Measurements from ENCODE around the gene CAMSAP1.

DNA sequence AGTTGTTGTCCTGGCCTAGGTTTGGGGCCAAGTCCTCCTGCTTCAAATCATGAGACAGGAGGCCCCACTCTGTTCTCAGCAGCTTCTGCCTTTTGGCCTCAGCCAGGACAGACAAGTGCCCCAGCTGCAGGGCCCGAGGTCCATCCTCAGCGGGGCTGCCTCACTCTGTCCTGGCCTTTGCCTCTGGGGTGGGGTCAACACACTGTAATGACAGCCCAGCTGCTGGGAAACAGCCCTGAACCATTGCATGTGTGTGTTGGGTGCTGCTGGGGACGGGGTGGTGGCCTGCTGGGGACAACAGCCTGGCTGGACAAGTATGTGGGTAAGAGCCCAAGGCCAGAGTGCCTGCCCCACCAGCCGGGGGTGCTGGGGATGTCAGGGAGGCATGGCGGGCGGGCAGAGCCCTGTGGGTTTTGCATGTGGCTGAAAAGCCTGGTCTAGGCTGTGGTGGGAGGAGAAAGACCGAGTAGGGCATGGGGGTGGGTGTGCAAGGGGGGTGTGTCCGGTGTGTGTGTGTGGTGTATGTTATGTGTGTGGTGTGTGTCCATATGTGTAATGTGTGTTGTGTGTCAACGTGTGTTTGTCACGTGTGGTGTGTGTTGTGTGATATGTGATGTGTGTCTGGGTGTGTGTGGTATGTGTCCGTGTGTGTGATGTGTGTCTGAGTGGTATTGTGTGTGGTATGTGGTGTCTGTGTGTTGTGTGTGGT is 133.7 kb downstream of the CAMSAP1 start:
- TF ChIP-seq CTCF (IDR thresholded peaks at IDR 0.05; ENCODE audit: borderline replicate concordance, extremely low read depth, low read length, poor library complexity, severe bottlenecking): no peak
- TF ChIP-seq EZH2 (IDR thresholded peaks at IDR 0.05; ENCODE audit: borderline replicate concordance, low read depth, low read length, severe bottlenecking): no peak
